Activated CD8-positive, alpha-beta T cell treated with anti-CD3 and anti-CD28 coated beads for 36 hours (primary cell): Measurements from ENCODE around the gene RHOA. TPM values are rescaled to one million over a fixed set of nuclear protein-coding genes. Genes with fewer than 3 reads are reported as not detected.
A peak's percentile ranks its signal among the peaks of the same experiment; 100 is the strongest.

ENCODE experiments used
- ATAC-seq: fragments of 200-7000 bp; cut with Tn5 transposase; one replicate; pipeline ENCODE4 v1.10.0; 2021; ENCODE audit warnings: mild to moderate bottlenecking, moderate library complexity
- CTCF ChIA-PET: fragments of 350-600 bp; sonication (Branson Sonifier 250); formaldehyde crosslinking; loops from one replicate; lab custom pipeline; 2021; ENCODE audit warnings: antibody characterized with exemption; lab: Charles Lee
- POLR2A ChIA-PET: fragments of 350-600 bp; sonication (Branson Sonifier 250); formaldehyde crosslinking; loops from one replicate; lab custom pipeline; 2021; ENCODE audit warnings: antibody characterized with exemption; lab: Charles Lee
- DNase-seq: peaks from one replicate; pipeline ENCODE4 v3.0.0-alpha.2; 2020
- H3K27ac Mint-ChIP-seq: one replicate; pipeline ENCODE4 v1.8.0; 2021; ENCODE audit warnings: mild to moderate bottlenecking, mixed read lengths
- H3K27me3 Mint-ChIP-seq: one replicate; pipeline ENCODE4 v1.8.0; 2021; ENCODE audit warnings: mixed read lengths
- H3K36me3 Mint-ChIP-seq: one replicate; pipeline ENCODE4 v1.8.0; 2021; ENCODE audit warnings: low read depth, mixed read lengths
- H3K4me1 Mint-ChIP-seq: one replicate; pipeline ENCODE4 v1.8.0; 2021; ENCODE audit warnings: low read depth, mixed read lengths
- H3K4me3 Mint-ChIP-seq: one replicate; pipeline ENCODE4 v1.8.0; 2021; ENCODE audit warnings: mild to moderate bottlenecking, moderate library complexity, mixed read lengths
- H3K9me3 Mint-ChIP-seq: one replicate; pipeline ENCODE4 v1.8.0; 2021; ENCODE audit warnings: mixed read lengths
- CTCF ChIP-seq: fragments of 200-600 bp; IDR thresholded peaks from one replicate; pipeline ENCODE4 v1.8.0; 2022; ENCODE audit warnings: antibody characterized with exemption, mild to moderate bottlenecking
- intact Hi-C: fragments of 100-400 bp; cut with micrococcal nuclease; formaldehyde crosslinking; loops from one replicate; pipeline ENCODE4 v1.10.0; 2022
- total RNA-seq, 2 experiments: library from RNA; stranded (reverse); gene quantifications; one replicate each; pipeline ENCODE4 v1.2.3, GENCODE V29; 2021

The RHOA gene
- total RNA-seq, 2 experiments from 2014 or later: 432 to 437 TPM

GRCh38 chr3:49316696-49317457 lies 94.9 kb downstream of the RHOA start:
- H3K27me3 Mint-ChIP-seq: no peaks in the 10 kb centered on the region
- H3K36me3 Mint-ChIP-seq: peaks cover 21% of the 10 kb centered on the region
- H3K4me3 Mint-ChIP-seq: no peak overlapping the region
- no peak for TF ChIP-seq CTCF
- no peak for ATAC-seq
- intact Hi-C loops: no loop called here
- ChIA-PET CTCF (no interaction called here), POLR2A (interaction anchor here (0.6 kb wide), 1 partner anchor 1981 kb away, joined by 3 read pairs; no protein-coding TSS in a partner anchor)
- no peaks in the 10 kb centered on the region for H3K9me3 Mint-ChIP-seq
- H3K4me1 Mint-ChIP-seq: peaks cover 8% of the 10 kb centered on the region
- H3K27ac Mint-ChIP-seq: no peak overlapping the region
- DNase-seq: no peak

- DNase-seq (no peak), ATAC-seq (no peak)
- no peak for TF ChIP-seq CTCF
- Mint-ChIP-seq H3K27ac (peak overlapping the region; percentile 68), H3K9me3 (no peaks in the 10 kb centered on the region), H3K4me3 (no peak overlapping the region), H3K27me3 (no peaks in the 10 kb centered on the region), H3K4me1 (peaks cover 8% of the 10 kb centered on the region), H3K36me3 (peaks cover 24% of the 10 kb centered on the region)
- intact Hi-C loops: no loop called here
- ChIA-PET CTCF (no interaction called here), POLR2A (interaction anchor here (1.3 kb wide), 1 partner anchor 26 kb away, joined by 4 read pairs; the partner anchor contains the start of gene USP4)
These were observed 97.7 kb downstream of the RHOA start for GRCh38 chr3:49313896-49314688.

GRCh38 chr3:49311283-49311682 lies 100.5 kb downstream of the RHOA start:
- ATAC-seq: no peak
- H3K27ac Mint-ChIP-seq: no peak overlapping the region
- intact Hi-C loops: no loop called here
- DNase-seq: no peak
- H3K27me3 Mint-ChIP-seq: no peaks in the 10 kb centered on the region
- peaks cover 8% of the 10 kb centered on the region for H3K4me1 Mint-ChIP-seq
- H3K9me3 Mint-ChIP-seq: no peaks in the 10 kb centered on the region
- CTCF ChIA-PET: no interaction called here
- no peak overlapping the region for H3K4me3 Mint-ChIP-seq
- POLR2A ChIA-PET: interaction anchor here (0.5 to 0.8 kb wide), 2 partner anchors 16 to 146 kb away, joined by 3 to 4 read pairs; partner anchors contain the start of gene CCDC71
- TF ChIP-seq CTCF: no peak
- H3K36me3 Mint-ChIP-seq: peaks cover 24% of the 10 kb centered on the region

GRCh38 chr3:49310677-49311076 lies 101.1 kb downstream of the RHOA start:
- ChIA-PET POLR2A (interaction anchor here (0.8 kb wide), 1 partner anchor 145 kb away, joined by 3 read pairs; the partner anchor contains the start of gene CCDC71), CTCF (no interaction called here)
- Mint-ChIP-seq H3K4me1 (peaks cover 8% of the 10 kb centered on the region), H3K27me3 (no peaks in the 10 kb centered on the region), H3K9me3 (no peaks in the 10 kb centered on the region), H3K27ac (no peak overlapping the region), H3K36me3 (peaks cover 26% of the 10 kb centered on the region), H3K4me3 (no peak overlapping the region)
- ATAC-seq (no peak), DNase-seq (no peak)
- intact Hi-C loops: no loop called here
- no peak for TF ChIP-seq CTCF

Other genes starting within 250 kb of the RHOA start
- 10 to 100 TPM; 18.1 to 18.7 TPM for gene CCDC71, start 245.6 kb downstream of the RHOA start, total RNA-seq
- gene KLHDC8B, start 240.4 kb downstream of the RHOA start, total RNA-seq: 1 to 10 TPM; 1.3 to 2.2 TPM
- gene C3orf62, start 134.7 kb downstream of the RHOA start, total RNA-seq: 1 to 10 TPM; 3.4 to 3.7 TPM
- 10 to 100 TPM; 62.4 to 67.8 TPM for gene USP4, start 71.9 kb downstream of the RHOA start, total RNA-seq
- gene GPX1, start 53.6 kb downstream of the RHOA start, total RNA-seq: 100 to 1,000 TPM; 201 to 202 TPM
- 10 to 100 TPM; 10.4 to 12.4 TPM for gene TCTA, start 447 bp upstream of the RHOA start, total RNA-seq
- 1 to 10 TPM; 2.5 to 4.4 TPM for gene AMT, start 10.5 kb upstream of the RHOA start, total RNA-seq
- gene NICN1, start 17.3 kb upstream of the RHOA start, total RNA-seq: 10 to 100 TPM in 1 of 2 experiments, 1 to 10 TPM in 1; 8.6 to 11.1 TPM
- gene DAG1, start 58.3 kb upstream of the RHOA start, total RNA-seq: 10 to 100 TPM; 10.8 to 14.4 TPM
- gene BSN, start 142.5 kb upstream of the RHOA start, total RNA-seq: under 1 TPM; 0.09 TPM